ENCODE results near the gene HSPA1L.
"Not testable (repeated sequence)": the region's sequence is repeated elsewhere in the genome, so short reads cannot be mapped to it uniquely, and the experiment has no call there.

HSPA1L gene

DNA sequence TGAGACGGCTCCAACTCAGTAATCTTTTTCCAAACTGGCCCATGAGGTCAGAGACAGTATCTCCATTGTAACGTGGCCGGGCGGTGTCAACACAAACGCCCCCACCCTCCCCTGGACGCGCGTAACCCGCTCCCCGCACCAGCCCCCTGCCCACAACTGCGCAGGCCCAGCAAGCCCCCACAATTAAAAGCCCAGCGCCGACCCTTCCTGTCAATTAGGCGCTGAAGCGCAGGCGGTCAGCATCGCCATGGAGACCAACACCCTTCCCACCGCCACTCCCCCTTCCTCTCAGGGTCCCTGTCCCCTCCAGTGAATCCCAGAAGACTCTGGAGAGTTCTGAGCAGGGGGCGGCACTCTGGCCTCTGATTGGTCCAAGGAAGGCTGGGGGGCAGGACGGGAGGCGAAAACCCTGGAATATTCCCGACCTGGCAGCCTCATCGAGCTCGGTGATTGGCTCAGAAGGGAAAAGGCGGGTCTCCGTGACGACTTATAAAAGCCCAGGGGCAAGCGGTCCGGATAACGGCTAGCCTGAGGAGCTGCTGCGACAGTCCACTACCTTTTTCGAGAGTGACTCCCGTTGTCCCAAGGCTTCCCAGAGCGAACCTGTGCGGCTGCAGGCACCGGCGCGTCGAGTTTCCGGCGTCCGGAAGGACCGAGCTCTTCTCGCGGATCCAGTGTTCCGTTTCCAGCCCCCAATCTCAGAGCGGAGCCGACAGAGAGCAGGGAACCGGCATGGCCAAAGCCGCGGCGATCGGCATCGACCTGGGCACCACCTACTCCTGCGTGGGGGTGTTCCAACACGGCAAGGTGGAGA is at the start of gene HSPA1L, which contains the start of gene HSPA1A:
Gene HSPA1L, minus strand, starts transcription at position 259 of the 814 bp plus-strand sequence. CDS start 3,311 bp downstream, outside the sequence.
Gene HSPA1A, plus strand, starts transcription at position 519 of the 814 bp plus-strand sequence. Its CDS starts 214 bp downstream, at position 733.
- Histone ChIP-seq H3K36me3 (ENCODE audit: control insufficient read depth, insufficient read depth, low read length) (no peaks in the 10 kb centered on the region), H3K4me3 (replicated peaks; ENCODE audit: low read depth, low read length) (peak within 1 kb of the TSS; percentile 57), H3K27me3 (replicated peaks; ENCODE audit: control insufficient read depth, insufficient read depth, low read length) (no peaks in the 10 kb centered on the region)
- peak; percentile 79 for DNase-seq (ENCODE audit: extremely low read depth, insufficient read length)
- no peak for TF ChIP-seq CTCF (IDR thresholded peaks at IDR 0.05; ENCODE audit: insufficient read depth, low read length, poor library complexity, severe bottlenecking)

DNA sequence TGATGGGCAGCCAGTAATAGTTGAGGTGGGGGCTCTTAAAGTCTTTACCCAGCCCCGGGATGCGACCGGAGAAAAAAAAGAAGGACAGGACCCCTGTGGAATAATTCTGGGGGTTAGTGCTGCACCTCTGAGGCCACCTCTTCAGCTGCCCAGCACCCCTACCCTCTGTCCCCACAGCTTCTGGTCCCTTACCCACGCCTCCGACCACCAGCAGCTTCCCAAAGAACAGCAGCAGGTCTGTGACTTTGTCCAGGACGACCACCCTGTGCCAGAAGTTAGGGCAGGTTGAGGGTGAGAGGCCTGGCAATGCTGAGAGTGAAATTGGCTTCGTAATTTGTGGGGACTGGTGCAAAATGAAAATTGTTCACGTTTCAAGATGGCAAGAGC is 49.7 kb upstream of the HSPA1L start:
- DNase-seq (ENCODE audit: extremely low read depth, insufficient read length) = no peak
- no peaks in the 10 kb centered on the region; the same call in 1 of the 2 replicates for H3K27me3 ChIP-seq (replicated peaks; ENCODE audit: control insufficient read depth, insufficient read depth, low read length)
- no peak overlapping the region for H3K4me3 ChIP-seq (replicated peaks; ENCODE audit: low read depth, low read length)
- H3K36me3 ChIP-seq (ENCODE audit: control insufficient read depth, insufficient read depth, low read length) = peaks cover 2% of the 10 kb centered on the region
- TF ChIP-seq CTCF (IDR thresholded peaks at IDR 0.05; ENCODE audit: insufficient read depth, low read length, poor library complexity, severe bottlenecking) = no peak

GRCh38 chr6:31864123-31864562 is 49.1 kb upstream of the HSPA1L start:
- H3K36me3 ChIP-seq (ENCODE audit: control insufficient read depth, insufficient read depth, low read length); DNase-seq (ENCODE audit: extremely low read depth, insufficient read length); H3K27me3 ChIP-seq (replicated peaks; ENCODE audit: control insufficient read depth, insufficient read depth, low read length): not testable (repeated sequence)
- peak overlapping the region; percentile 77 for H3K4me3 ChIP-seq (replicated peaks; ENCODE audit: low read depth, low read length)

- Histone ChIP-seq H3K36me3 (ENCODE audit: control insufficient read depth, insufficient read depth, low read length) (peaks cover 9% of the 10 kb centered on the region), H3K4me3 (replicated peaks; ENCODE audit: low read depth, low read length) (peak within 1 kb of the TSS; percentile 77), H3K27me3 (replicated peaks; ENCODE audit: control insufficient read depth, insufficient read depth, low read length) (no peaks in the 10 kb centered on the region; the same call in 1 of the 2 replicates)
- TF ChIP-seq CTCF (IDR thresholded peaks at IDR 0.05; ENCODE audit: insufficient read depth, low read length, poor library complexity, severe bottlenecking) = no peak
- peak; percentile 98 for DNase-seq (ENCODE audit: extremely low read depth, insufficient read length)
Observed at GRCh38 chr6:31862344-31863235, 47.5 kb upstream of the HSPA1L start, which contains the start of gene NEU1. TSS of gene NEU1 (minus strand) at chr6:31862821. CDS start at chr6:31862776, 45 bp downstream.

- Histone ChIP-seq H3K27me3 (replicated peaks; ENCODE audit: control insufficient read depth, insufficient read depth, low read length) (no peaks in the 10 kb centered on the region; the same call in 1 of the 2 replicates), H3K4me3 (replicated peaks; ENCODE audit: low read depth, low read length) (peak overlapping the region; percentile 76), H3K36me3 (ENCODE audit: control insufficient read depth, insufficient read depth, low read length) (peaks cover 9% of the 10 kb centered on the region)
- TF ChIP-seq CTCF (IDR thresholded peaks at IDR 0.05; ENCODE audit: insufficient read depth, low read length, poor library complexity, severe bottlenecking) = no peak
- no peak for DNase-seq (ENCODE audit: extremely low read depth, insufficient read length)
Observed at GRCh38 chr6:31861919-31862343, 46.8 kb upstream of the HSPA1L start.
